Stimulated activated CD4-positive, alpha-beta T cell treated with anti-CD3 and anti-CD28 coated beads, Interleukin-15, amount 100 ng/mL, for 24 hours (primary cell): ENCODE measurements around the gene RAB27B.
"Not testable (repeated sequence)": the region's sequence is repeated elsewhere in the genome, so short reads cannot be mapped to it uniquely, and the experiment has no call there.

Experiments
- DNase-seq: peaks from one replicate; pipeline ENCODE4 v3.0.0-alpha.2; 2020

RAB27B gene

DNA sequence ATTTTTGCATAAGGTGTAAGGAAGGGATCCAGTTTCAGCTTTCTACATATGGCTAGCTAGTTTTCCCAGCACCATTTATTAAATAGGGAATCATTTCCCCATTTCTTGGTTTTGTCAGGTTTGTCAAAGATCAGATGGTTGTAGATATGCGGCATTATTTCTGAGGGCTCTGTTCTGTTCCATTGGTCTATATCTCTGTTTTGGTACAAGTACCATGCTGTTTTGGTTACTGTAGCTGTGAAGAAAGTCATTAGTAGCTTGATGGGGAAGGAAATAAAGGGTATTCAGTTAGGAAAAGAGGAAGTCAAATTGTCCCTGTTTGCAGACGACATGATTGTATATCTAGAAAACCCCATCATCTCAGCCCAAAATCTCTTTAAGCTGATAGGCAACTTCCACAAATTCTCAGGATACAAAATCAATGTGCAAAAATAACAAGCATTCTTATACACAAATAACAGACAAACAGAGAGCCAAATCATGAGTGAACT, 7.4 kb upstream of the RAB27B start:
- DNase-seq, result not testable (repeated sequence)

GRCh38 chr18:54822872-54823845, 5.1 kb upstream of the RAB27B start:
- no peak for DNase-seq

GRCh38 chr18:54824761-54825160, 3.5 kb upstream of the RAB27B start:
- DNase-seq, result no peak

GRCh38 chr18:54825601-54826344, 2.5 kb upstream of the RAB27B start:
- DNase-seq, result no peak

DNA sequence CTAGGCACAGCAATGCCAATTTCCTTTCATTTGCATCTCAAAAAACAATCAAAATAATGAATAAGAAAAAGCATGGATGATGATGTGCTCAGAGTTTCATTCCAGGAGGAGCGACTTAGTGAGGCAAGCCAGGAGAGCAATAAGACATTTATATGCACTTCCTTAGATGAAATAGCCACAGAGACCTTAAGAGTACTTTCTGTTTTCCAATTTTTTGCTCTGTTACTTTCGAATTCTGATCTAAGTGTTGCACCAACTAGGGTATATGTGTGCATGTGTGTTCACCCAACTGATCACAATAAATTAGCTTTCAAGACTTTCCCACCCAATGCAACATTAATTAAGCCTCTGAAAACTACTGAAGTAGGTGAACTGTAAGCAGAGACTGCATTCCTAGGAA, 709 bp downstream of the RAB27B start:
- DNase-seq, result no peak

GRCh38 chr18:54829856-54830255, 1.6 kb downstream of the RAB27B start:
- DNase-seq, result no peak

DNA sequence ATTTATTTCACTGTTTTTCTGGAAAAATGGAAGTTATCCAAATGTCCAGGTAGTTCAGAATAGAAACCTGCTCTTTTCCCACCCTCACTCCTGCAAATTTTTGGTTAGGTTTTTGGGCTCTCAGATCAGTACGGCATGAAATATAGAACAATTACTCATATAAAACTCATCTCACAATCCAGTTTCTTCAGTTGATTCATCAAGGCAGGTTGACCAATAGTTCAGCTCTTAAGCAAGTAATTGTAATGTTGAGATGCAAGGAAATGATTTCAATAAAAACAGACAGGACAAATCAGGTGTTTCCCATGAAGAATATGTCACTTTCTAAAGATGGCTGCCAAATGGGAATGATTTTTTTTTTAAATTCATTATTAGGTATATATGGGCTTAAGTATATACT, 2.0 kb downstream of the RAB27B start:
- no peak for DNase-seq

DNA sequence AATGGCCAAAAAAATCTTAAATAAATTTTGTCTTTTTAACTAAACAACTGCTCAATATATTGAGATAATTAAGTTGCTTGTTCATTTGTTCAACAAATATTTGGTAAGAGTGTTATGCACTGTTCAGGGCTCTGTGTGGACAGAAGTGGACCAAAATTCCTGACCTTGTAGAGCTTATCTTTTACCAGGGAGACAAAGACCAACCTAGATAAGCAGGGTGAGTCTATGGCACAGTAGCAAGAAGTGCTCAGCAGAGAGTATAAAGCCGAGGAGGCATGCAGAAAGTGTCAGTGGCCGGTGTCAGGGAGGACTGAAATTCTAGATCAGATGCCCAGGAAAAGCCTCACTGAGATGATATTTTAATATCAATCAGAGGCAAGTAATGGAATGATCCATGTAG, 2.6 kb downstream of the RAB27B start:
- DNase-seq, result no peak

- DNase-seq, result no peak
Observed at GRCh38 chr18:54835944-54836343, 7.7 kb downstream of the RAB27B start.

- no peak for DNase-seq
Observed at GRCh38 chr18:54843314-54843713, 15.0 kb downstream of the RAB27B start.

GRCh38 chr18:54845787-54846186, 17.5 kb downstream of the RAB27B start:
- no peak for DNase-seq

GRCh38 chr18:54848121-54848520, 19.8 kb downstream of the RAB27B start:
- no peak for DNase-seq

DNA sequence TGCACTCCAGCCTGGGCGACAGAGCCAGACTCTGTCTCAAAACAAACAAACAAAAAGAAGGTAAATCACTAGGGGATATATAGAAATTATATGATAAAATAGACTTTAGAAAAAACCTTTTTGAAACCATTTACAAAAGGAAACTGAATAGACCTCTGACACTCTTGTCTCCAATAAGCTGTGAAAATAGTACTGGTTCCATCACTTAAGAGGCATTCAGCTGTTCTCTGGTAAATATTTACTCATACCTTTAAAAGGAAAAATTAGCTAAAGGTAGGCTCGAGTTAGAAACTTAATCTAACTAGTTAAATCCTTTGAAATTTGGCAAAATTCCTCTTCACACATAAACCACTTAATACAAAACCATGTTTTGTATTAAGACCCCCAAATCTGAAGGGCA, 21.4 kb downstream of the RAB27B start:
- DNase-seq, result no peak

DNA sequence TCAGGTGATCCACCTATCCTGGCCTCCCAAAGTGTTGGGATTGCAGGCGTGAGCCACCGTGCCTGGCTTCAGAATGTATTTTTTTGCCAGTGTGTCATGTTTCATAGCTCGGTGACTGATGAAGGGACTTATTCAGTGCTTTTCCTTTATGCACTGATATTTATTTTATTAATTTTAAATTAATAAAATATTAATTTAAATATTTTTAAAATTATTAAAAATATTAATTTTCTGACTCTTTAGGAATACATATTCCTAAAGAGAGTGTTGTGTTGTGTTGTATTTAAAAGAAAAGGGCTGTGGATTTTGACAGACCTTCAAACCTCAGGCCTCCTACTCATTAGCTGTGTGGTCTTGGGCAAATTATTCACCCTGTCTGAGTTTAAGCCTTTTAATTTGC, 22.3 kb downstream of the RAB27B start:
- DNase-seq, result no peak

DNA sequence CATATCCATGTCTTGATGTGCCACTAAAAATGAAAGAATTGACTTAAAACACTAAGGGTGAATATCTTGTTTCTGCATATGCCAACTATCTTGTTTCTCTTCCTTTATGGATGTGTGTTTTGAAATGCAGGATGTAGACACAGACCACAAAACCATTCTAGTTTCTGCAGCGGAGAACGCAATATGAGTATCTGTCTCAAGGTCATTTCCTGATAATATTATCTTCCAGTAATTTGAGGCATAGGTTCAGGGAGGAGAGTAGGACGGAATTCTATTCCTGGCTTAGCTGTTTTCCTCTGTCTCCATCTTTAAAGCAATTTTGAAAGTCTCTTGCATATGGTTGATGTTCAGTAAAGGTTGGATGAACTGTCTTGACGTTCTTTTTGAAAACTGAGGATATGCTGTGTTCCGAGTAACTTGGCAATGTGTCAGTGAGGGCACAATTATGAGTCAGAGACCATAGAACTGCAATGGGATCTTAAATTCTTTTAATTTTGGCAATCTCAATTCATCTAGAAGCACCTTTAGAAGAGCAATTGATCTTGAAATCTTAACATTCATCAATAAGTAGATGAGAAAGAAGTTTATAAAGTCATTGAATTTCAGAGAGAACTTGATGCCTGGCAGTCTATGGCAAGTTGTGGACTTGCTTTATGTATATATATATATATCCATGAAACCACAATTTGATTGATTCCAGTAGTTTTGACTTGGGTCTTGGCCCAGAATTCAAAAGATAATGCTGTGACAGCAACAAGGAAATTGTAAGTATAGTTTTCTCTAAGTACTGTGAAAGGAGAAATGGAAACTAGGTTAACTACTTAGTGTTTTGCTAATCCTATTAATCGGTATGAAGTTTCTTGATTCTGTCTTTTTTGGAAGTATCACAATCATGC, 24.8 kb downstream of the RAB27B start:
- no peak for DNase-seq

DNA sequence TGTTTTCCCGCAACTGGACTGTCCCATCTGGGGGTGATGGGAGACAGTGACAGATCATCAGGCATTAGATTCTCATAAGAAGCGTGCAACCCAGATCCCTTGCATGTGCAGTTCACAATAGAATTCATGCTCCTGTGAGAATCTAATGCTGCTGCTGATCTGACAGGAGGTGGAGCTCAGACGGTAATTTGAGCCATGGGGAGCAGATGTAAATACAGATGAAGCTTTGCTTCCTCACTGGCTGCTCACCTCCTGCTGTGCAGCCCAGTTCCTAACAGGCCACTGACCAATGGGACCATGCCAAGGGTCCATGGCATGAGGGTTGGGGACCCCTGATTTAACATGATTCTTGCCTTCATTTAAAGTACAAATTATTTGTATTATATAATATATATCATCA, 26.8 kb downstream of the RAB27B start:
- not testable (repeated sequence) for DNase-seq

DNA sequence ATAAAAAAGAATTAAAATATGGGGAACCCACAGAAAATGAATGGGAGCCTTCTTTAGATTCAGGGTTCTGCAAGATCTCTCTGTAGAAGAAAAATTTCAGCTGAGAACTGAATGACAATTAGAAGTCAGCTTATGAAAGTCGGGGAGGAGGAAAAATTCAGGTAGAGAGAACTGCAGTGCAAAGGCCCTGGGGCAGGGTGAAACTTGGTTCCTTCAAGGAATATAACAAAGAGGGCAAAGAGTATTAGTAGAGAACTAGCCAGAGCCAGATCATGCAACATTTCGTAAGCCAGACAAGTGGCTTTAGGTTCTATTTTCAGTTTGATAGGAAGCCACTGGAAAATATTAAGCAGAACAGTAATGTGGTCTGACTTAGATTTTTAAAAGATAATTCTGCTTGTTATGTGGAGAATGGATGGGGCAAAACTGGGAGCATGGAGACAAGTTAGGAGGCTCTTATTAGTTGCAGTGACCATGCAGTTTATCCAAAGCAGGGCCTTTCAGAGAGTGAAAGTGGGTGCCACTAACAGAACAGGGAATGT, 27.9 kb downstream of the RAB27B start:
- no peak for DNase-seq

- no peak for DNase-seq
Observed at GRCh38 chr18:54857499-54857898, 29.2 kb downstream of the RAB27B start.

GRCh38 chr18:54859667-54860421, 31.6 kb downstream of the RAB27B start:
- no peak for DNase-seq

DNA sequence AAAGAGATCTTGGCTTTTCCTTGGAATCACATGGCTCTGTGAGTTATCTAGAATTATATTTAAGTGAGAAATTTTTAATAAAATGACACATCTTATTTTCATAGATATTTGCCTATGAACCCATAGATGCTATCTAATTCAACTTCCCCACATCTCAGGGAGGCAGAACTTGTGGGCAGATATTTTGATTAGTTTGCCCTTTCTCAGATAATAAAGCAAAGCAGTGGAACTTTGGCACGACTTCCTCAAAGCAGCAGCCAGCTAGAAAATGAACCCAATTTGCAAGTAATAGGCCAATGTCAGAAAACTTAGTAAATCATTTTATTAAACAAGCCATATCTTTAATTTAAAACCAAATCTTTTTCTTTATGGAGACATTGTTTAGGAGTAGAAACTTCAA, 32.7 kb downstream of the RAB27B start:
- no peak for DNase-seq

- DNase-seq, result no peak
Observed at GRCh38 chr18:54867131-54867530, 38.9 kb downstream of the RAB27B start.

DNA sequence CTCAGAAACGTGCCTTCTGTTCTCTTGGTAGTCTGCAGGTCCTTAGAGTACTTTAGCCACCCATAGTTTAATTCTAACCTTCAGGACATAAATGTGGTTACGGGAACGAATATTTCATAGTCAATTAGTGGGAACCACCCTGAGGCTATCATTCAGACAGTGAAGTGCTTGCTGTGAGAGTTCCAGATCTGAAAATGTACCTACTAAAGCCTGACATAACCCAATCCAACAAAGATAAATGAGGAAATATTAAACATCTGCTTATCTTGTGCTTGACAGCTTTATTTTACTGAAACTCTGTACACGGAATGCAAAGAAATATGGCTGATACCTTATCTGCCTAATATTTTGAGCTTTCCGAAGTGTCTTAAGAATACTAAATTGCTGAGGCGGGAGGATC, 43.0 kb downstream of the RAB27B start:
- no peak for DNase-seq
